ENCODE data around the gene PTOV1.

GRCh38 chr19:49803529-49803856, 47.5 kb upstream of the PTOV1 start:
- no peak for TF ChIP-seq CTCF (IDR thresholded peaks at IDR 0.05)
- TF ChIP-seq REST (IDR thresholded peaks at IDR 0.05; ENCODE audit: insufficient read depth in 1 of 2, low read depth in 2 of 2, low read length in 1 of 2) = no peak
